ENCODE data around the gene PRKCA.

Gene PRKCA

GRCh38 chr17:66652840-66653507 is 350.6 kb downstream of the PRKCA start:
- no peak for DNase-seq (ENCODE audit: low read depth in 2 of 2)

- DNase-seq (ENCODE audit: low read depth in 2 of 2), result no peak
Observed at GRCh38 chr17:66654106-66654740, 351.8 kb downstream of the PRKCA start.

- no peak for DNase-seq (ENCODE audit: low read depth in 2 of 2)
Observed at GRCh38 chr17:66654764-66655163, 352.4 kb downstream of the PRKCA start.

- DNase-seq (ENCODE audit: low read depth in 2 of 2), result no peak
Observed at GRCh38 chr17:66655461-66655860, 353.0 kb downstream of the PRKCA start.

- no peak for DNase-seq (ENCODE audit: low read depth in 2 of 2)
Observed at GRCh38 chr17:66655861-66656260, 353.4 kb downstream of the PRKCA start.

GRCh38 chr17:66661411-66662256 is 359.2 kb downstream of the PRKCA start:
- no peak for DNase-seq (ENCODE audit: low read depth in 2 of 2)

- no peak for DNase-seq (ENCODE audit: low read depth in 2 of 2)
Observed at GRCh38 chr17:66662496-66662895, 360.1 kb downstream of the PRKCA start.

GRCh38 chr17:66663041-66663606 is 360.7 kb downstream of the PRKCA start:
- no peak for DNase-seq (ENCODE audit: low read depth in 2 of 2)

- DNase-seq (ENCODE audit: low read depth in 2 of 2), result no peak
Observed at GRCh38 chr17:66664336-66664735, 361.9 kb downstream of the PRKCA start.

GRCh38 chr17:66665194-66665593 is 362.8 kb downstream of the PRKCA start:
- no peak for DNase-seq (ENCODE audit: low read depth in 2 of 2)

- DNase-seq (ENCODE audit: low read depth in 2 of 2), result no peak
Observed at GRCh38 chr17:66667090-66667489, 364.7 kb downstream of the PRKCA start.

GRCh38 chr17:66667491-66668030 is 365.1 kb downstream of the PRKCA start:
- no peak for DNase-seq (ENCODE audit: low read depth in 2 of 2)

- DNase-seq (ENCODE audit: low read depth in 2 of 2), result no peak
Observed at GRCh38 chr17:66670206-66670605, 367.8 kb downstream of the PRKCA start.

- no peak for DNase-seq (ENCODE audit: low read depth in 2 of 2)
Observed at GRCh38 chr17:66671156-66671555, 368.7 kb downstream of the PRKCA start.

- DNase-seq (ENCODE audit: low read depth in 2 of 2), result peak; percentile 35 to 44
Observed at GRCh38 chr17:66673668-66674276, 371.4 kb downstream of the PRKCA start.

- no peak for DNase-seq (ENCODE audit: low read depth in 2 of 2)
Observed at GRCh38 chr17:66675273-66675990, 373.0 kb downstream of the PRKCA start.

- no peak for DNase-seq (ENCODE audit: low read depth in 2 of 2)
Observed at GRCh38 chr17:66675991-66676371, 373.6 kb downstream of the PRKCA start.

GRCh38 chr17:66676421-66676820 is 374.0 kb downstream of the PRKCA start:
- no peak for DNase-seq (ENCODE audit: low read depth in 2 of 2)

GRCh38 chr17:66677201-66677981 is 375.0 kb downstream of the PRKCA start:
- DNase-seq (ENCODE audit: low read depth in 2 of 2), result peak; percentile 86 to 91

GRCh38 chr17:66678061-66678460 is 375.6 kb downstream of the PRKCA start:
- no peak for DNase-seq (ENCODE audit: low read depth in 2 of 2)

Measured in fibroblast of skin of left biceps (primary cell).